ENCODE measurements around the gene SEMA3D. TPM values are rescaled to one million over a fixed set of nuclear protein-coding genes. Genes with fewer than 3 reads are reported as not detected.

Gene SEMA3D
- total and polyA plus RNA-seq, 2 donors (not counting 3 experiments of a cell fraction or from before 2014, with no cell fraction given): 9.9 to 10.3 TPM

DNA sequence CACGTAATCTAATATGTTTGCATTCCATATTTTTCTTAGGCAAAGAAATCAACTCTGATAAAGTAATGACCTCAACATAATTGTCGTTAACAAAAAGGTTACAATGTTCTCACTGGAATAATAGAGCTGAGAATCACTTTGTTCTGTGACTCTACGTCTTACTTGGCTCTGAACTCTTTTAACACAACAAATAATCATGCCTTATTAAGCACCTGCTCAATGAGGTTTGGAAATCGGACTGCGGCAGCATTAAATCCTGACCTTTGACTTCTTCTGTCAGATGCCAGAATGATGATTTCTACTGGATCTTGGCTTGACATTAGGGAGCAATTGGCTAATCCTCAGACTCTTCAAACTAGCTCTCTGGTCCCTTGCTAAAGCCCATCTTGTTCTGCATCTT is 233.6 kb downstream of the SEMA3D start:
- H3K9me1 ChIP-seq (replicated peaks; ENCODE audit: control insufficient read depth, extremely low read depth, insufficient read depth, low read length): no peaks in the 10 kb centered on the region
- H3K79me2 ChIP-seq (ENCODE audit: control insufficient read depth, insufficient read depth, low read length): no peaks in the 10 kb centered on the region
- H3K4me1 ChIP-seq (ENCODE audit: control insufficient read depth, extremely low read depth, insufficient read depth, low read length): peaks cover 8% of the 10 kb centered on the region
- no peaks in the 10 kb centered on the region for H4K20me1 ChIP-seq (replicated peaks; ENCODE audit: control insufficient read depth, extremely low read depth, insufficient read depth, low read length)
- POLR2A ChIA-PET: no interaction called here
- DNase-seq (ENCODE audit: low read depth, low spot score) (peak; percentile 28), FAIRE-seq (no peak)
- CTCF ChIA-PET: interaction anchor here (0.9 kb wide), 1 partner anchor 492 kb away, joined by 3 read pairs; no protein-coding TSS in a partner anchor
- no peak overlapping the region for H3K4me3 ChIP-seq (replicated peaks in 1 of 3; ENCODE audit: insufficient read depth in 1 of 3, low read depth in 1 of 3, low read length in 3 of 3)
- intact Hi-C loops (cut with micrococcal nuclease) (no loop called here), dilution Hi-C loops (cut with MboI; ENCODE audit: extremely low pct_ligation_motif_present, low sequenced_read_pairs) (no loop called here)
- no peaks in the 10 kb centered on the region for H3K9me3 ChIP-seq (replicated peaks; ENCODE audit: control insufficient read depth, insufficient read depth, low read length)
- H3K9ac ChIP-seq (replicated peaks; ENCODE audit: extremely low read depth, insufficient read depth, low read length): no peak overlapping the region
- no peaks in the 10 kb centered on the region for H3K36me3 ChIP-seq (ENCODE audit: control insufficient read depth in 2 of 2, extremely low read depth in 1 of 2, insufficient read depth in 2 of 2, low read length in 2 of 2)
- no peaks in the 10 kb centered on the region for H3K27me3 ChIP-seq (ENCODE audit: control insufficient read depth in 2 of 2, insufficient read depth in 2 of 2, low read length in 2 of 2)
- H3K4me2 ChIP-seq (ENCODE audit: insufficient read depth, low read length): no peak overlapping the region
- H3K27ac ChIP-seq (ENCODE audit: insufficient read depth, low read depth, low read length): no peak overlapping the region
- BruUV-seq (replicated peaks): no TSS peak
- TF ChIP-seq CTCF (IDR thresholded peaks at IDR 0.05; ENCODE audit: extremely low read depth in 1 of 2, insufficient read depth in 1 of 2, low read depth in 1 of 2, low read length in 2 of 2): no peak
- TF ChIP-seq MYC (IDR thresholded peaks at IDR 0.05; ENCODE audit: low read depth, low read length): no peak
- no peak for TF ChIP-seq JUN (IDR thresholded peaks at IDR 0.05; ENCODE audit: borderline replicate concordance, insufficient read depth, insufficient read length, low read depth)
- TF ChIP-seq POLR2A (IDR thresholded peaks at IDR 0.05; ENCODE audit: low read depth, low read length): no peak
- TF ChIP-seq, protein P1, sequence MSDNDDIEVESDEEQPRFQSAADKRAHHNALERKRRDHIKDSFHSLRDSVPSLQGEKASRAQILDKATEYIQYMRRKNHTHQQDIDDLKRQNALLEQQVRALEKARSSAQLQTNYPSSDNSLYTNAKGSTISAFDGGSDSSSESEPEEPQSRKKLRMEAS (IDR thresholded peaks at IDR 0.05; ENCODE audit: insufficient read depth, insufficient read length): no peak
- TF ChIP-seq EZH2 (IDR thresholded peaks at IDR 0.05; ENCODE audit: borderline replicate concordance, low read depth, low read length, severe bottlenecking): no peak
- no peak for TF ChIP-seq POLR2AphosphoS5 (IDR thresholded peaks at IDR 0.05; ENCODE audit: insufficient read depth, low read depth, low read length)
- TF ChIP-seq FOS (IDR thresholded peaks at IDR 0.05; ENCODE audit: borderline replicate concordance, insufficient read depth, low read length): no peak
- no peak for TF ChIP-seq GATA2 (IDR thresholded peaks at IDR 0.05; ENCODE audit: insufficient read depth, insufficient read length, low read depth, low read length)
- peak overlapping the region; percentile 23 for H2AFZ ChIP-seq (ENCODE audit: low read depth, low read length)

All from endothelial cell of umbilical vein (primary cell).